HepG2 (cell line): ENCODE measurements around the gene SULT2B1. TPM values are rescaled to one million over a fixed set of nuclear protein-coding genes. Genes with fewer than 3 reads are reported as not detected.

Source experiments
- ARNT2 ChIP-seq: sonication (generic); formaldehyde crosslinking; IDR thresholded peaks from 2 replicates; pipeline ENCODE4 v1.8.0; 2022; ENCODE audit warnings: mild to moderate bottlenecking, low read depth, missing genetic modification reagents, moderate library complexity
- GATA4 ChIP-seq: sonication (generic); IDR thresholded peaks from 2 replicates; pipeline ENCODE4 v1.6.1; 2016; ENCODE audit warnings: antibody characterized with exemption, low read depth, borderline replicate concordance
- POLR2AphosphoS2 ChIP-seq: IDR thresholded peaks from 2 replicates; pipeline ENCODE4 v1.6.1; 2011; ENCODE audit warnings: low read depth, low read length, improper control_type of control experiment
- RBFOX2 ChIP-seq: fragments of 200-400 bp; formaldehyde crosslinking; IDR thresholded peaks from 2 replicates; pipeline ENCODE4 v1.6.1; 2017; ENCODE audit warnings: low read depth, mild to moderate bottlenecking, low read length
- ZMYM3 ChIP-seq: sonication (generic); formaldehyde crosslinking; IDR thresholded peaks from 2 replicates; pipeline ENCODE4 v1.5.1; 2020; ENCODE audit warnings: mild to moderate bottlenecking, missing genetic modification reagents
- ZNF501 ChIP-seq: sonication (generic); formaldehyde crosslinking; IDR thresholded peaks from 2 replicates; pipeline ENCODE4 v1.5.1; 2020; ENCODE audit warnings: mild to moderate bottlenecking, moderate library complexity, missing genetic modification reagents
- ZNF615 ChIP-seq: sonication (generic); formaldehyde crosslinking; IDR thresholded peaks from 2 replicates; pipeline ENCODE4 v1.5.0; 2020; ENCODE audit warnings: mild to moderate bottlenecking, missing genetic modification reagents, borderline replicate concordance
- ZNF629 ChIP-seq: sonication (generic); formaldehyde crosslinking; conservative IDR thresholded peaks from 2 replicates; pipeline ENCODE4 v1.5.0; 2020; ENCODE audit warnings: missing genetic modification reagents
- ZNF768 ChIP-seq: sonication (generic); formaldehyde crosslinking; IDR thresholded peaks from 2 replicates; pipeline ENCODE4 v1.4.0; 2020; ENCODE audit warnings: missing genetic modification reagents
- polyA plus RNA-seq, 8 experiments: library from polyadenylated mRNA; depleted of rRNA in 3 of 8; stranded (reverse) in 7 of 8; unstranded in 1 of 8; fragments of >200 nt; fragmentation: Illumina TruSeq in 4 of 8; extraction: Trizol in 4 of 8; gene quantifications; 2 replicates each; pipeline versions ENCODE4 v1.2.1 to v1.2.3, GENCODE V29; 2011 to 2016; ENCODE audit warnings: low read depth in 4 of 8, missing spikeins in 1 of 8, mixed read lengths in 1 of 8; ENCODE audit not compliant: insufficient read depth in 1 of 8
- total RNA-seq, 5 experiments: library from RNA; depleted of rRNA; stranded (reverse); fragments of >200 nt; fragmentation: Illumina TruSeq; extraction: Trizol; gene quantifications; 2 replicates each; pipeline ENCODE4 v1.2.3, GENCODE V29; 2016; ENCODE audit warnings: low read depth in 1 of 5
- TF ChIP-seq, protein P1 (sequence below): sonication (generic); formaldehyde crosslinking; conservative IDR thresholded peaks from 2 replicates; pipeline ENCODE4 v1.8.1; 2023; ENCODE audit warnings: missing genetic modification reagents
- TF ChIP-seq, protein P2 (sequence below): IDR thresholded peaks from 2 replicates; pipeline ENCODE4 v1.6.1; 2012; ENCODE audit warnings: low read length, improper control_type of control experiment
- TF ChIP-seq, protein P3 (sequence below): sonication (generic); formaldehyde crosslinking; IDR thresholded peaks from 2 replicates; pipeline ENCODE4 v1.8.1; 2023; ENCODE audit warnings: mild to moderate bottlenecking, moderate library complexity, missing genetic modification reagents
- TF ChIP-seq, protein P4 (sequence below): sonication (generic); IDR thresholded peaks from 2 replicates; pipeline ENCODE4 v1.6.1; 2016; ENCODE audit warnings: low read depth, borderline replicate concordance
- TF ChIP-seq, protein P5 (sequence below): sonication (generic); formaldehyde crosslinking; IDR thresholded peaks from 2 replicates; pipeline ENCODE4 v1.4.0; 2020; ENCODE audit warnings: missing genetic modification reagents

The SULT2B1 gene
- total and polyA plus RNA-seq, 2 of the 13 experiments (the other 11 are each of a cell fraction or from before 2014, with no cell fraction given) = 0.13 TPM; not detected in 1

DNA sequence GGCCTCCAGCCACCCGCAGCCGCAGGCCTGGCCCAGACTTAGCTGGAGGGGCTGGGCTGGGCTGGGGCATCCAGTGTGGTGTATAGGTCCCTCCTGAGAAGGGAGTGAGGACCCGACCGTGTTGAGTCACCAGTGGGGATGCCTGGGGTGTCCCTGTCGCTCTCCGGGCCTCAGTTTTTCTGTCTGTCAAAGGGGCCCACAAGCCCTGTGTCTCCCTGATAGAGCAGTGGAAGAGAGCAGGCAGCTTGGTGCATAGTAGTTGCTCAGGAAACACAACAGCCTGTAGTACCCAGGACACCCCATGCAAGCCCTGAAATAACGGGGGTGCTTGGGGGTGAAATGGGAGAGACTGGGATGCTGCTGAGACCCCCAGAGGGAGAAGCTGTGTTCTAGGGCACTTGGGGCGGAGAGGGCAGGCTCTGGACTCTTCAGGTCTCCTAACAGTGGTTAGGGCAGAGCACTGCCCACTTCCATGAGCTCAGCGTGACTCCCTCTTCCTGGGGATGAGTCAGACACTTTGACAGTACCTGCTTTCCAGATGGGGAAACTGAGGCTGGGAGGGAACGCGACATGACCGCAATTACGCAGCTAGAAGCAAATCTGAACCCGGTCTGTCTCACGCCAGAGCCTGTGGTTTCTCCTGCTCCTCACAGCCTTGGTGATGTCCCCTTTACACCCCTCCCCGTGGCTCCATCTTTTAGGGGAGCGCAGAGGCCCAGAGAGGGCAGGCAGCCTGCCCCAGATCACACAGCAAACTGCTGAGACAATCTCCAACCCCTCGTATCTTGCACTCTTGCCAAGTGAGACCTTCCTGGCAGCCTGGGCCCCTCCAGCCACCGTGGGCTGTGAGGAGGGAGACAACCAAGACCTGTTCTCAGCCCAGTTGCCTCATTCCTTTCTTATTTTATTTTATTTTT, 692 bp downstream of the SULT2B1 start (continued):
- TF ChIP-seq, protein P1, sequence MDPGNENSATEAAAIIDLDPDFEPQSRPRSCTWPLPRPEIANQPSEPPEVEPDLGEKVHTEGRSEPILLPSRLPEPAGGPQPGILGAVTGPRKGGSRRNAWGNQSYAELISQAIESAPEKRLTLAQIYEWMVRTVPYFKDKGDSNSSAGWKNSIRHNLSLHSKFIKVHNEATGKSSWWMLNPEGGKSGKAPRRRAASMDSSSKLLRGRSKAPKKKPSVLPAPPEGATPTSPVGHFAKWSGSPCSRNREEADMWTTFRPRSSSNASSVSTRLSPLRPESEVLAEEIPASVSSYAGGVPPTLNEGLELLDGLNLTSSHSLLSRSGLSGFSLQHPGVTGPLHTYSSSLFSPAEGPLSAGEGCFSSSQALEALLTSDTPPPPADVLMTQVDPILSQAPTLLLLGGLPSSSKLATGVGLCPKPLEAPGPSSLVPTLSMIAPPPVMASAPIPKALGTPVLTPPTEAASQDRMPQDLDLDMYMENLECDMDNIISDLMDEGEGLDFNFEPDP = 0 out of 2 replicates have a peak, but pooled peaks have one; percentile 49
- TF ChIP-seq ZNF615 (CRISPR knock-in tag) = no peak
- TF ChIP-seq, protein P2, sequence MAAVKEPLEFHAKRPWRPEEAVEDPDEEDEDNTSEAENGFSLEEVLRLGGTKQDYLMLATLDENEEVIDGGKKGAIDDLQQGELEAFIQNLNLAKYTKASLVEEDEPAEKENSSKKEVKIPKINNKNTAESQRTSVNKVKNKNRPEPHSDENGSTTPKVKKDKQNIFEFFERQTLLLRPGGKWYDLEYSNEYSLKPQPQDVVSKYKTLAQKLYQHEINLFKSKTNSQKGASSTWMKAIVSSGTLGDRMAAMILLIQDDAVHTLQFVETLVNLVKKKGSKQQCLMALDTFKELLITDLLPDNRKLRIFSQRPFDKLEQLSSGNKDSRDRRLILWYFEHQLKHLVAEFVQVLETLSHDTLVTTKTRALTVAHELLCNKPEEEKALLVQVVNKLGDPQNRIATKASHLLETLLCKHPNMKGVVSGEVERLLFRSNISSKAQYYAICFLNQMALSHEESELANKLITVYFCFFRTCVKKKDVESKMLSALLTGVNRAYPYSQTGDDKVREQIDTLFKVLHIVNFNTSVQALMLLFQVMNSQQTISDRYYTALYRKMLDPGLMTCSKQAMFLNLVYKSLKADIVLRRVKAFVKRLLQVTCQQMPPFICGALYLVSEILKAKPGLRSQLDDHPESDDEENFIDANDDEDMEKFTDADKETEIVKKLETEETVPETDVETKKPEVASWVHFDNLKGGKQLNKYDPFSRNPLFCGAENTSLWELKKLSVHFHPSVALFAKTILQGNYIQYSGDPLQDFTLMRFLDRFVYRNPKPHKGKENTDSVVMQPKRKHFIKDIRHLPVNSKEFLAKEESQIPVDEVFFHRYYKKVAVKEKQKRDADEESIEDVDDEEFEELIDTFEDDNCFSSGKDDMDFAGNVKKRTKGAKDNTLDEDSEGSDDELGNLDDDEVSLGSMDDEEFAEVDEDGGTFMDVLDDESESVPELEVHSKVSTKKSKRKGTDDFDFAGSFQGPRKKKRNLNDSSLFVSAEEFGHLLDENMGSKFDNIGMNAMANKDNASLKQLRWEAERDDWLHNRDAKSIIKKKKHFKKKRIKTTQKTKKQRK = no peak
- TF ChIP-seq, protein P3, sequence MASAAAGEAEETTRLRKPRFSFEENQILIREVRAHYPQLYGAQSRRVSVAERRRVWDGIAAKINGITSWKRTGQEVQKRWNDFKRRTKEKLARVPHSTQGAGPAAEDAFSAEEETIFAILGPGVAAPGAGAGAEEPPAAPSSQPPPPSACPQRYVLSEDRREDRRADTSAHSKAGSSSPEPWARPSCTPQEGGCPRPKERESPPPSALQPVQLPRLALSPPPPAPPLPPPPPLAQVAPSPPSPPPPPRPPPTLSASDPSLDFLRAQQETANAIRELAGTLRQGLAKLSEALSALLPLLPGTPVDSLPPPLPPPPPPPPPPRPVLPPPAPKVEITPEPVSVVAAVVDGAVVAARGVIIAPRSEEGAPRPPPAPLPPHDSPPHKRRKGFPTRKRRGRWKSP (CRISPR knock-in tag) = no peak
- peak; percentile 47; the same call in 1 of the 2 replicates for TF ChIP-seq ZMYM3
- no peak for TF ChIP-seq POLR2AphosphoS2
- TF ChIP-seq, protein P4, sequence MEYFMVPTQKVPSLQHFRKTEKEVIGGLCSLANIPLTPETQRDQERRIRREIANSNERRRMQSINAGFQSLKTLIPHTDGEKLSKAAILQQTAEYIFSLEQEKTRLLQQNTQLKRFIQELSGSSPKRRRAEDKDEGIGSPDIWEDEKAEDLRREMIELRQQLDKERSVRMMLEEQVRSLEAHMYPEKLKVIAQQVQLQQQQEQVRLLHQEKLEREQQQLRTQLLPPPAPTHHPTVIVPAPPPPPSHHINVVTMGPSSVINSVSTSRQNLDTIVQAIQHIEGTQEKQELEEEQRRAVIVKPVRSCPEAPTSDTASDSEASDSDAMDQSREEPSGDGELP = no peak
- no peak for TF ChIP-seq ZNF501 (CRISPR knock-in tag)
- TF ChIP-seq ARNT2 (CRISPR knock-in tag) = no peak
- TF ChIP-seq ZNF629 = peak; percentile 92
- peak; percentile 98 for TF ChIP-seq ZNF768 (CRISPR knock-in tag)
- TF ChIP-seq, protein P5, sequence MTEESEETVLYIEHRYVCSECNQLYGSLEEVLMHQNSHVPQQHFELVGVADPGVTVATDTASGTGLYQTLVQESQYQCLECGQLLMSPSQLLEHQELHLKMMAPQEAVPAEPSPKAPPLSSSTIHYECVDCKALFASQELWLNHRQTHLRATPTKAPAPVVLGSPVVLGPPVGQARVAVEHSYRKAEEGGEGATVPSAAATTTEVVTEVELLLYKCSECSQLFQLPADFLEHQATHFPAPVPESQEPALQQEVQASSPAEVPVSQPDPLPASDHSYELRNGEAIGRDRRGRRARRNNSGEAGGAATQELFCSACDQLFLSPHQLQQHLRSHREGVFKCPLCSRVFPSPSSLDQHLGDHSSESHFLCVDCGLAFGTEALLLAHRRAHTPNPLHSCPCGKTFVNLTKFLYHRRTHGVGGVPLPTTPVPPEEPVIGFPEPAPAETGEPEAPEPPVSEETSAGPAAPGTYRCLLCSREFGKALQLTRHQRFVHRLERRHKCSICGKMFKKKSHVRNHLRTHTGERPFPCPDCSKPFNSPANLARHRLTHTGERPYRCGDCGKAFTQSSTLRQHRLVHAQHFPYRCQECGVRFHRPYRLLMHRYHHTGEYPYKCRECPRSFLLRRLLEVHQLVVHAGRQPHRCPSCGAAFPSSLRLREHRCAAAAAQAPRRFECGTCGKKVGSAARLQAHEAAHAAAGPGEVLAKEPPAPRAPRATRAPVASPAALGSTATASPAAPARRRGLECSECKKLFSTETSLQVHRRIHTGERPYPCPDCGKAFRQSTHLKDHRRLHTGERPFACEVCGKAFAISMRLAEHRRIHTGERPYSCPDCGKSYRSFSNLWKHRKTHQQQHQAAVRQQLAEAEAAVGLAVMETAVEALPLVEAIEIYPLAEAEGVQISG (CRISPR knock-in tag) = no peak
- TF ChIP-seq RBFOX2 = no peak
- no peak for TF ChIP-seq GATA4
